HepG2 (cell line): Measurements from ENCODE around the gene ORMDL3. TPM values are rescaled to one million over a fixed set of nuclear protein-coding genes. Genes with fewer than 3 reads are reported as not detected.

Experiments
- ATAC-seq: fragments of 200-7000 bp; cut with Tn5 transposase; 3 replicates; pipeline ENCODE4 v1.9.1; 2020; ENCODE audit warnings: mild to moderate bottlenecking, moderate library complexity
- BruUV-seq: library from RNA; stranded (reverse); fragments of 400-500 nt; replicated peaks from 2 replicates; lab custom pipeline; 2021; lab: Mats Ljungman, UMichigan
- CTCF ChIA-PET: fragments of 300-600 bp; formaldehyde crosslinking; extraction: SDS; loops from one replicate; lab custom pipeline; 2021; ENCODE audit warnings: low total read pairs, inconsistent platforms, low intra/inter-chr PET ratio; lab: Yijun Ruan, JAX
- POLR2A ChIA-PET: fragments of 350-600 bp; sonication (Branson Sonifier 250); formaldehyde crosslinking; loops from one replicate; lab custom pipeline; 2020; ENCODE audit warnings: antibody characterized with exemption, inconsistent platforms; lab: Yijun Ruan, JAX
- DNase-seq: peaks from one replicate; pipeline ENCODE4 v3.0.0-alpha.2; 2015; ENCODE audit warnings: low spot score
- FAIRE-seq: peaks from 3 replicates; lab custom pipeline; 2011; peaks lifted over from hg19 to GRCh38; lab: Jason Lieb, UNC
- H2AFZ ChIP-seq: one replicate; pipeline ENCODE4 v1.6.1; 2011; ENCODE audit warnings: low read length, inconsistent platforms
- H3K27ac ChIP-seq: fragments of 300-600 bp; 3 replicates; pipeline ENCODE4 v1.8.0; 2011; ENCODE audit warnings: mixed run types, mild to moderate bottlenecking, mixed read lengths, low read length, inconsistent platforms; ENCODE audit not compliant: insufficient read depth; ENCODE audit errors: extremely low read length
- H3K27me3 ChIP-seq, 2 experiments: fragments of 200-600 bp in 1 of 2; 2 replicates in 1 of 2; 3 replicates in 1 of 2; pipeline versions ENCODE4 v1.6.0 to v1.8.0; 2011; ENCODE audit warnings: low read length in 2 of 2, mild to moderate bottlenecking in 2 of 2, moderate library complexity in 2 of 2, inconsistent platforms in 1 of 2; ENCODE audit not compliant: insufficient read depth in 2 of 2, control insufficient read depth in 1 of 2
- H3K36me3 ChIP-seq, 2 experiments: fragments of 200-600 bp in 1 of 2; replicated peaks in 1 of 2; 2 replicates in 1 of 2; 3 replicates in 1 of 2; pipeline versions ENCODE4 v1.5.1 to v1.8.0; 2011; ENCODE audit warnings: low read length in 2 of 2, inconsistent platforms in 1 of 2; ENCODE audit not compliant: insufficient read depth in 2 of 2, control insufficient read depth in 1 of 2
- H3K4me1 ChIP-seq: 2 replicates; pipeline ENCODE4 v1.5.1; 2012; ENCODE audit warnings: low read length, inconsistent platforms; ENCODE audit not compliant: insufficient read depth
- H3K4me2 ChIP-seq: 2 replicates; pipeline ENCODE4 v1.6.0; 2011; ENCODE audit warnings: low read depth, low read length, inconsistent platforms
- H3K4me3 ChIP-seq, 3 experiments: fragments of 200-600 bp in 1 of 3; sonication (generic), shearing (Covaris generic) in 1 of 3; replicated peaks in 1 of 3; 2 replicates each; pipeline ENCODE4 v1.5.1; 2011 to 2016; ENCODE audit warnings: low read length in 3 of 3, inconsistent platforms in 2 of 3, low read depth in 2 of 3, mild to moderate bottlenecking in 2 of 3, control low read depth in 1 of 3, mixed read lengths in 1 of 3; ENCODE audit not compliant: insufficient read depth in 1 of 3
- H3K79me2 ChIP-seq: one replicate; pipeline ENCODE4 v1.6.1; 2011; ENCODE audit warnings: low read length, inconsistent platforms; ENCODE audit not compliant: insufficient read depth
- H3K9ac ChIP-seq: 2 replicates; pipeline ENCODE4 v1.6.0; 2011; ENCODE audit warnings: mild to moderate bottlenecking, low read depth, low read length, inconsistent platforms; ENCODE audit not compliant: insufficient read depth
- H3K9me3 ChIP-seq: 2 replicates; pipeline ENCODE4 v1.5.1; 2012; ENCODE audit warnings: mild to moderate bottlenecking, low read length
- H4K20me1 ChIP-seq: 2 replicates; pipeline ENCODE4 v1.6.0; 2011; ENCODE audit warnings: inconsistent platforms, mild to moderate bottlenecking, low read length, moderate library complexity; ENCODE audit not compliant: insufficient read depth
- AGO2 ChIP-seq: fragments of 200-400 bp; formaldehyde crosslinking; optimal IDR thresholded peaks from 2 replicates; pipeline ENCODE3; 2017; ENCODE audit warnings: mild to moderate bottlenecking, low read depth, low read length, moderate library complexity
- ATF7 ChIP-seq, 2 experiments: fragments of 450-650 bp in 1 of 2; sonication (generic) in 1 of 2; formaldehyde crosslinking in 1 of 2; IDR thresholded peaks; 2 replicates each; pipeline versions ENCODE4 v1.4.0 to v1.6.1; 2016 to 2020; ENCODE audit warnings: antibody characterized with exemption in 1 of 2, mild to moderate bottlenecking in 1 of 2, missing genetic modification reagents in 1 of 2
- EZH2 ChIP-seq: conservative IDR thresholded peaks from 2 replicates; pipeline ENCODE4 v1.6.1; 2012; ENCODE audit warnings: mild to moderate bottlenecking, low read depth, low read length, moderate library complexity
- HOXA7 ChIP-seq: sonication (generic); formaldehyde crosslinking; IDR thresholded peaks from 2 replicates; pipeline ENCODE4 v1.8.1; 2022; ENCODE audit warnings: mild to moderate bottlenecking, missing genetic modification reagents, moderate library complexity
- KDM1A ChIP-seq: IDR thresholded peaks from 2 replicates; pipeline ENCODE4 v1.6.1; 2016; ENCODE audit warnings: missing compliant biosample characterization
- MAZ ChIP-seq, 2 experiments: sonication (generic) in 1 of 2; formaldehyde crosslinking in 1 of 2; IDR thresholded peaks; 2 replicates each; pipeline versions ENCODE4 v1.5.0 to v1.6.1; 2012 to 2020; ENCODE audit warnings: low read depth in 2 of 2, mild to moderate bottlenecking in 2 of 2, borderline replicate concordance in 1 of 2, improper control_type of control experiment in 1 of 2, low read length in 1 of 2, missing genetic modification reagents in 1 of 2, moderate library complexity in 1 of 2
- PBX3 ChIP-seq: sonication (generic); formaldehyde crosslinking; IDR thresholded peaks from 2 replicates; pipeline ENCODE4 v1.8.1; 2023; ENCODE audit warnings: missing genetic modification reagents, inconsistent platforms, borderline replicate concordance
- PHF5A ChIP-seq: IDR thresholded peaks from one replicate; pipeline ENCODE4 v1.6.1; 2018; ENCODE audit warnings: low read depth, missing genetic modification reagents; ENCODE audit not compliant: unreplicated experiment
- POLR2AphosphoS5 ChIP-seq: IDR thresholded peaks from 2 replicates; pipeline ENCODE4 v1.6.1; 2012; ENCODE audit warnings: low read depth, low read length
- PRMT3 ChIP-seq: sonication (generic); formaldehyde crosslinking; IDR thresholded peaks from 2 replicates; pipeline ENCODE4 v1.8.1; 2022; ENCODE audit warnings: low read depth, mild to moderate bottlenecking, moderate library complexity, missing genetic modification reagents, borderline replicate concordance
- SIX4 ChIP-seq: sonication (generic); formaldehyde crosslinking; IDR thresholded peaks from 2 replicates; pipeline ENCODE4 v1.4.0; 2020; ENCODE audit warnings: missing genetic modification reagents
- TAF15 ChIP-seq: fragments of 200-400 bp; formaldehyde crosslinking; IDR thresholded peaks from one replicate; pipeline ENCODE4 v1.6.1; 2018; ENCODE audit warnings: mild to moderate bottlenecking, low read depth, low read length; ENCODE audit not compliant: poor library complexity, severe bottlenecking
- ZFX ChIP-seq: sonication (generic); formaldehyde crosslinking; IDR thresholded peaks from 2 replicates; pipeline ENCODE4 v1.4.0; 2020; ENCODE audit warnings: mild to moderate bottlenecking, low read depth, missing genetic modification reagents, moderate library complexity
- ZNF367 ChIP-seq: sonication (generic); formaldehyde crosslinking; IDR thresholded peaks from 2 replicates; pipeline ENCODE4 v1.4.0; 2020; ENCODE audit warnings: missing genetic modification reagents, borderline replicate concordance
- ZNF512 ChIP-seq: sonication (generic); formaldehyde crosslinking; IDR thresholded peaks from 2 replicates; pipeline ENCODE4 v1.4.0; 2020; ENCODE audit warnings: mild to moderate bottlenecking, missing genetic modification reagents
- WGBS: methylation state at CpG from one replicate; pipeline ENCODE4 v1.1.6; 2017; ENCODE audit warnings: low lambda C conversion rate; 5-methylcytosine and 5-hydroxymethylcytosine counted together
- in situ Hi-C: cut with HindIII; loops from 2 replicates; pipeline ENCODE4 v1.10.0; 2017; ENCODE audit warnings: low pct_unique_long_range_greater_than_20kb; ENCODE audit not compliant: extremely low pct_ligation_motif_present
- intact Hi-C: fragments of 100-400 bp; cut with micrococcal nuclease; formaldehyde crosslinking; loops from one replicate; pipeline ENCODE4 v1.10.0; 2022; ENCODE audit not compliant: unreplicated experiment
- polyA plus RNA-seq, 8 experiments: library from polyadenylated mRNA; depleted of rRNA in 3 of 8; stranded (reverse) in 7 of 8; unstranded in 1 of 8; fragments of >200 nt; fragmentation: Illumina TruSeq in 4 of 8; extraction: Trizol in 4 of 8; gene quantifications; 2 replicates each; pipeline versions ENCODE4 v1.2.1 to v1.2.3, GENCODE V29; 2011 to 2016; ENCODE audit warnings: low read depth in 4 of 8, missing spikeins in 1 of 8, mixed read lengths in 1 of 8; ENCODE audit not compliant: insufficient read depth in 1 of 8
- total RNA-seq, 5 experiments: library from RNA; depleted of rRNA; stranded (reverse); fragments of >200 nt; fragmentation: Illumina TruSeq; extraction: Trizol; gene quantifications; 2 replicates each; pipeline ENCODE4 v1.2.3, GENCODE V29; 2016; ENCODE audit warnings: low read depth in 1 of 5

The ORMDL3 gene
- total and polyA plus RNA-seq, 2 of the 13 experiments (the other 11 are each of a cell fraction or from before 2014, with no cell fraction given): 181 to 384 TPM

GRCh38 chr17:39966771-39967170, 39.4 kb upstream of the ORMDL3 start:
- POLR2A ChIA-PET: no interaction called here
- 15% methylated on average over 6 of the region's 6 CpGs for WGBS
- H3K27ac ChIP-seq: no peak overlapping the region
- H3K27me3 ChIP-seq: peaks cover 6 to 64% of the 10 kb centered on the region in 2 experiments; a peak in 3 of 5 replicates
- H3K36me3 ChIP-seq: no peaks in the 10 kb centered on the region
- ATAC-seq (no peak), FAIRE-seq (no peak)
- intact Hi-C loops: no loop called here
- no peak overlapping the region for H3K9ac ChIP-seq
- TF ChIP-seq ZFX: no peak
- TF ChIP-seq SIX4 (CRISPR knock-in tag): no peak
- no peak for TF ChIP-seq EZH2
- TF ChIP-seq POLR2AphosphoS5: no peak
- TF ChIP-seq ATF7 (IDR thresholded peaks at IDR 0.05): no peak
- no peak for TF ChIP-seq ATF7 (CRISPR knock-in tag; IDR thresholded peaks at IDR 0.05)
- TF ChIP-seq HOXA7 (CRISPR knock-in tag): no peak
- no peak for TF ChIP-seq ZNF367 (CRISPR knock-in tag)
- TF ChIP-seq, all 625 proteins: peak for 0
- no TSS peak for BruUV-seq
- H3K4me1 ChIP-seq: no peaks in the 10 kb centered on the region
- DNase-seq: no peak
- CTCF ChIA-PET: no interaction called here
- H3K9me3 ChIP-seq: no peaks in the 10 kb centered on the region
- H4K20me1 ChIP-seq: no peaks in the 10 kb centered on the region
- no peak overlapping the region for H3K4me2 ChIP-seq
- H3K4me3 ChIP-seq: no peak overlapping the region
- no peaks in the 10 kb centered on the region for H3K79me2 ChIP-seq
- in situ Hi-C loops: no loop called here
- no peak overlapping the region for H2AFZ ChIP-seq

- ATAC-seq: no peak
- WGBS: 39% methylated on average over 8 of the region's 8 CpGs
- no peak for TF ChIP-seq KDM1A (CRISPR knock-in tag)
- TF ChIP-seq ZNF512: peak; percentile 72; the same call in 1 of the 2 replicates
- no peak for TF ChIP-seq TAF15
- no peak for TF ChIP-seq PBX3 (CRISPR knock-in tag)
- TF ChIP-seq PHF5A (CRISPR knock-in tag): no peak
- TF ChIP-seq AGO2: no peak
- no peak for TF ChIP-seq MAZ (IDR thresholded peaks at IDR 0.05; ENCODE audit: borderline replicate concordance, low read depth, low read length)
- no peak for TF ChIP-seq MAZ (CRISPR knock-in tag; IDR thresholded peaks at IDR 0.05; ENCODE audit: low read depth)
- TF ChIP-seq PRMT3 (CRISPR knock-in tag): no peak
Observed at GRCh38 chr17:39965017-39965699, 37.8 kb upstream of the ORMDL3 start.

More at GRCh38 chr17:39965017-39965699, 37.8 kb upstream of the ORMDL3 start:
- no peak overlapping the region for H3K27ac ChIP-seq
- H3K9me3 ChIP-seq: no peaks in the 10 kb centered on the region
- peaks cover 1 to 56% of the 10 kb centered on the region in 2 experiments; a peak in 4 of 5 replicates for H3K27me3 ChIP-seq
- intact Hi-C loops (no loop called here), in situ Hi-C loops (no loop called here)
- no peak overlapping the region for H3K9ac ChIP-seq
- FAIRE-seq (no peak), DNase-seq (no peak)
- CTCF ChIA-PET: no interaction called here
- POLR2A ChIA-PET: interaction anchor here (1.0 kb wide), 1 partner anchor 15 kb away, joined by 4 read pairs; the partner anchor contains the start of gene PSMD3
- H3K4me3 ChIP-seq: no peak overlapping the region
- no peaks in the 10 kb centered on the region for H4K20me1 ChIP-seq
- H2AFZ ChIP-seq: no peak overlapping the region
- H3K36me3 ChIP-seq: no peaks in the 10 kb centered on the region
- H3K4me1 ChIP-seq: peaks cover 11% of the 10 kb centered on the region
- no peaks in the 10 kb centered on the region for H3K79me2 ChIP-seq
- no peak overlapping the region for H3K4me2 ChIP-seq
- BruUV-seq: no TSS peak
